Activated CD8-positive, alpha-beta memory T cell treated with anti-CD3 and anti-CD28 coated beads for 24 hours (primary cell): Measurements from ENCODE around the gene MPP2.
"Not testable (repeated sequence)": the region's sequence is repeated elsewhere in the genome, so short reads cannot be mapped to it uniquely, and the experiment has no call there.

Experiments used
- DNase-seq: peaks from one replicate; pipeline ENCODE4 v3.0.0-alpha.2; 2020

MPP2 gene, protein sequence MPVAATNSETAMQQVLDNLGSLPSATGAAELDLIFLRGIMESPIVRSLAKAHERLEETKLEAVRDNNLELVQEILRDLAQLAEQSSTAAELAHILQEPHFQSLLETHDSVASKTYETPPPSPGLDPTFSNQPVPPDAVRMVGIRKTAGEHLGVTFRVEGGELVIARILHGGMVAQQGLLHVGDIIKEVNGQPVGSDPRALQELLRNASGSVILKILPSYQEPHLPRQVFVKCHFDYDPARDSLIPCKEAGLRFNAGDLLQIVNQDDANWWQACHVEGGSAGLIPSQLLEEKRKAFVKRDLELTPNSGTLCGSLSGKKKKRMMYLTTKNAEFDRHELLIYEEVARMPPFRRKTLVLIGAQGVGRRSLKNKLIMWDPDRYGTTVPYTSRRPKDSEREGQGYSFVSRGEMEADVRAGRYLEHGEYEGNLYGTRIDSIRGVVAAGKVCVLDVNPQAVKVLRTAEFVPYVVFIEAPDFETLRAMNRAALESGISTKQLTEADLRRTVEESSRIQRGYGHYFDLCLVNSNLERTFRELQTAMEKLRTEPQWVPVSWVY

DNA sequence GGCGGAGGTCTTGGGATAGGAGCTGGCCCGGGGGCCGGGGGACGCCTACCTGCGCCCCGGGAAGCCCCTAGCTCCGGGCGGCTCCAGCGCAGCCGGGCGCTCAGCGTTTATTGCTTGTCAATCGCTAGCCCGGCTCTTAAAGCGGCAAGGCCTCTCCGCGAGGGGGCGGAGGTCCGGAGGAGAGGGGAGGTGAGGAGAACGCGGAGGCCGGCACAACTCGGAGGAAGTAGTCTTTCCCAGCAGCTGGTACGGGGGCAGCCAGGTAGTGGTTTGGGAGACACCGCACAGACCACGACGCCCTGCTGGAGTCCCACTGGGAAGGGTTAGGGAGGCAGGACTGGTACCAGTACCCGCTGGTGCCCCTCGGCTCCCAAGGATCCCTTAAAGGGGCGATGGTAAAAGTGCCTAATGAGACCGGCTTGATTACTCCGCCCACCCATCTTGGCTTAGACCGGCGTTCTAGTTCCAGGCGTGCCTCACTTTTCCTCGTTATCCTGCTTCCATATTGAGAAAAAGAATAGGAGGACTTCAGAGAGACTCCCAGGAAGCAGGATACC lies at the start of gene MPP2:
MPP2 (minus strand) TSS at position 112 of the 557 bp plus-strand sequence. CDS start 3,076 bp downstream, outside the sequence.
- DNase-seq: peak; percentile 84

DNA sequence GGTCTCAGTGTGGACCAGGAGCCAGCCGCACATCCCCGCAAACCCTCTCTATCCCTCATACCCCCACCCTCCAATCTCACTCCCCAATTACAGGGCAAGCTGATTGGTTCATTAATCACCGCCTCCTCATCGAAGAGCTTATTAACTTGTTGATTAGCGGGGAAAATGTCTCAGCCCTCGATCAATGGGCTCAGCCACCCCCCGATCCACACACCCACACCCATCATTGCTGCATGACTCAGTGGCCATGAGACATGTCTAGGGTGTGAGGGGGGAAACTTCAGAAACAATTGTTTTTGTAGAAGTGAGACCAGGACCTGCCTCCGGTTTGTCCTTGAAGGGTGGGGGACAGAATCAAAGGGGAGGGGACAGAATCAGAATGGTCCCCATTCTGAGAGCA lies 48.9 kb upstream of the MPP2 start:
- DNase-seq: no peak

DNA sequence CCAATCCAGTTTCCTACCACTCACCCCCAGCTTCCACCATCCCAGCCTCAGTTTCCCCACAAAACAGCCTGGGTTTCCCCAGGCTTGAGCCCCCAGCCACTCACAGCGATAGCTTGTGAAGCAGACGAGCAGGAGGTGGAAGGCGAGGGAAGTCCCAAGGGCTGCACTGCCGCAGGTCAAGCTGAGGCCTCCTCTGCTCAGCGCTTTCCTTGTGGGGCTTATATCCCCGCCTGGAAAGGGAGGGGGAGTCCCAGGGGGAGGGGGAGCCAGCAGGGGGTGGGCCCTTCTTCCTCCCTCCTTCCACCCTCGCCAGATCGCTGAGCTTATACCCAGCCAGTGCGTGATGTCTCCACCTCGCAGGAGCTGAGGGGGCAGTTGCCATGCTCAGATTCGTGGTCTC lies 46.4 kb upstream of the MPP2 start, which contains the start of gene PYY:
PYY (minus strand) TSS at position 195 of the 400 bp plus-strand sequence. CDS start 457 bp downstream, outside the sequence.
- DNase-seq: no peak

DNA sequence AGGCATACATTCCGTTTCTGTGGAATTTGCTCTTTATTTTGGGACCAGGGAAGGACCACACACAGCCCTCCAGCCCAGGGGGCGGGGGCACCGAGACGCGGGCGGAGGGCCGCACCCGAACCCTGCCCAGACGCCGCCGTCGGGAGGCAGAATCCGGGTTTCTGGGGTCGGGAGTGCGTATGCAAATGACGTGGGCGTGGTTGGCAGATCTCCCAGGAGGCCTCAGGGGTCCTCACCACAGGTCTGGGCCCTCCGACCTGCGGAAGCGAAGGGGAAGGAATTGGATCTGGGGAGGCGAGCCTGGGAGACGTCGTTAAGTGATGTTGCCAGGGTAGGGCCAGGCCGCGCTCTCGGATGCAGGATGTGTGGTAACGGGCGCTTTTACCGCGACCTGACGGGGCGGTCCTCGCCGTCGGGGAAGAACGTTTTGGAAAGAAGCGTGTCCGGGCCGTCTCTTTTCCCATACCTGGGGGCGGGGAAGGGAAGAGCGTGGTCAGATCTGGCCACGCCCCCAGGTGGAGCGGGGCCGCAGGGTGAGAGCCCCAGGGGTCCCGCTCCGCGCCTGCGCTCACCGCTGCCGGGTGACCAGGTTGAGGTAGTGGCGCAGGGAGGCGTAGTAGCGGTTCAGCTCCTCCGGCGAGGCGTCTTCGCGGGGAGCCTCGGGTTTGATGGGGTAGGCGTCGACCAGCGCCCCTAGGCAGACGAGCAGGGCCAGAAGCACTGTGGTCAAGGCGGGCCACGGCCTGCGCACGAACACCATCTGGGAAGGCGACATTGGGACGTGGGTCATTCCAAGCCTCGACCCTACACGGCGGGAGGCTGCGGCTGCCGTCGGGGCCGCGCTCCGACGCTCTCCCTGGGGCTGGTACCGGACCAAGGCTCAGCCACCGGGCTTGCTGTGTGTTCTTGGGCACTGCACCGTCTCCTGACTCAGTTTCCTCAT lies 45.7 kb upstream of the MPP2 start:
- DNase-seq: no peak

DNA sequence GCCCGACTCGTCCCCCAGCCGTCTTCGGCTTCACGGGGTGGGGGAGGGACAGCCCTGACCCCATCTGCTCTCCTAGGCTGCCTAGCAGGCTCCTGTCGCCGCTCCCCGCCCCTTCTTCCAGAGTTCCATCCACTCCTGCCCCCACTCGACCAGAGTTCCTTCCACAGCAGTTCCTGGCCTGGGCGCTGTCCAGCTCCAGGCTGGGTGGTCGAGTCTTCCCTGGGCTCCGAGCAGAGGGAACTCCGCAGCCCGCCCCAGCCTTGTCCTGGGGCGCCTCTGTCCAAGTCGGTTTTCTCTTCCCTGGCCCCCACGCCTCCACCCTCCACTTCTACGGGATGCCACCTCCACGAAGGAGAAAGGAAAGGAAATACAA lies 45.0 kb upstream of the MPP2 start:
- DNase-seq: no peak

DNA sequence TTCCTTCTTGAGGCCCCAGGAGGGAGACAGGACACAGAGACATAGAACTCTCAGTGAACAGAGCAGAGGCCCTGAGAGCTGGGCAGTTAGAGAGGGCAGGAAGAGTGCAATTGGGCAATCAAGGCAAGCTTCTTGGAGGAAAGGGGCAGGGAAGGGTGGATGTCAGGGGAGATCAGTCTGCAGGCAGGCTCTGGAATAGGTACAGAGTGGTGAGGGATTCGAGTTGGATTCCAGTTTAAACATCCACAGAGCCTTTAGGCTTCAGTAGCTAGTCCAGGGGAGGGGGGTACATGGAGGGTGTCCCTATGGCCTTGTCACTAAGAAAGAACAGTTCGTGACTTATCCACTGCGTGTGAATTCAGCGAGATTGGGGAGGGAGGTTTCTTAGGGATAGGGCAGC lies 44.4 kb upstream of the MPP2 start:
- no peak for DNase-seq

DNA sequence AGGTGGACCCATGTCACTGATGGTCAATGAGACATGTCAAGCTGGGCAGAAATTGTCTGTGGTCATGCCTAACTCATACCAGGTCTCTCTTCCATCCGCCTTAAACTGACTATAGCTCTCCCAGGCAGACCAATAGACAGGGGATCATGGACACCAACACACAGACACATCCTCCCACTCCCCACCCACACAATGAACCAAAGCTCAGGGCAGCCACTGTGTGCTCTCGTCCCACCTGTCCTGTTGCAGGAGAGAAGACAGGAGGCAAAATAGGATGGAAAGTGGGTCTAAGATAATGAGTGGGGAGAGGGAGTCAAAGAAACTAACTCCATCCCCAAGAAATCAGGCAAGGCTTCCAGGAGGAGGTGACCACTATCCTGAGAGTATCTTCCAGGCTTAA lies 43.2 kb upstream of the MPP2 start:
- no peak for DNase-seq

DNA sequence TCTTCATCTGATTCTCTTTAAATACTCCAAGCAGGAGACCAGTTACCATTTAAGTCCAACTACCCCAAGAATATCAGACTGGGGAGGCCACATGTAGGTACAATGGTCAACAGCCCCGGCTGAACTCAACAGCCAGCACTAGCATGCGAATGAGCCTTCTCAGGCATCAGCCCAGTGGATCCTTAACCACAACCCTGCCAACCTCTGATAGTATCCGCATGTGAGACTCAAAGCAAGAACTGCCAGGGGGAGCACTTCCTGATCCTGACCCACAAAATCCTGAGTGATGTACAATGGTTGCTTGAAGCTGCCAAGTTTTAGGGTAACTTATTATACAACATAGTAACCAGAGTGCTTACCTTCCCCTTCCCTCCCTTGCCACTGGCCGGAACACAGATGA lies 42.4 kb upstream of the MPP2 start:
- no peak for DNase-seq

DNA sequence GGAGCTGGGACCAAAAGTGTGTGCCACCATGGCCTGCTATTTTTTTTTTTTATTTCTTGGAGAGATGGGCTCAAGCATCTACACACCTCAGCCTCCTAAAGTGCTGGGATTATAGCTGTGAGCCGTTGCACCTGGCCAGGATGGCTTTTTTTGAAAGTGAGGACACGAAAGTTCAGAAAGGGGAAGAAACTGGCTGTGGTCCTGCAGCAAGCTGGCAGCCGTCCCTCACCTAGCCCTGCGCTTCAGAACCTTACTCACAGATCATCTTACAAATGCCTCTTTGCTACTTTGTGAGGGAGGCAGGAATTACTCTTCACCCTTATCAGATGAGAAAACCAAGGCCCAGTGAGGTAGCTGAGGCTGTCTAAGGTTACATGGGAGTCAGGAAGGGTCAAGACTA lies 39.4 kb upstream of the MPP2 start:
- no peak for DNase-seq

DNA sequence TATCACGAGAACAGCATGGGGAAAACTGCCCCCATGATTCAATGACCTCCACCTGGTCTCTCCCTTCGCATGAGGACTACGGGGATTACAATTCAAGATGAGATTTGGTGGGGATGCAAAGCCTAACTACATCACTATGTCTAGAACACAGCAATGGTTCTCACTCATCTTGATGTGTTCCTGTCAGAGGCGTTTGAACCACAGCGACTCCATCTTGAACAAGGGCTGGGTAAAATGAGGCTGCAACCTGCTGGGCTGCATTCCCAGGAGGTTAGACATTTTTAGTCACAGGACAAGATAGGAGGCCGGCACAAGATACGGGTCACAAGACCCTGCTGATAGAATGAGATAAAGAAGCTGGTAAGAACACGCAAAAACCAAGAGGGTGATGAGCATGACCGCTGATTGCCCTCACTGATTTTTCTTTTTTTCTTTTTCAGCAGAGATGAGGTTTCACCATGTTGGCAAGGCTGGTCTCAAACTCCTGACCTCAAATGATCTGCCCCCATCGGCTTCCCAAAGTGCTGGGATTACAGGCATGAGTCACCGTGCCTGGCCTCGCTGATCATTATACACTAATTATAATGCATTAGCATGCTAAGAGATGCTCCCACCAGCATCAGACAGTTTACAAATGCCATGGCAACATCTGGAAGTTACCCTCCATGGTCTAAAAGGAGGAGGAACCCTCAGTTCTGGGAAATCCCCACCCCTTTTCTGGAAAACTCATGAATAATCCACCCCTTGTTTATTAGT lies 37.9 kb upstream of the MPP2 start:
- DNase-seq: no peak

DNA sequence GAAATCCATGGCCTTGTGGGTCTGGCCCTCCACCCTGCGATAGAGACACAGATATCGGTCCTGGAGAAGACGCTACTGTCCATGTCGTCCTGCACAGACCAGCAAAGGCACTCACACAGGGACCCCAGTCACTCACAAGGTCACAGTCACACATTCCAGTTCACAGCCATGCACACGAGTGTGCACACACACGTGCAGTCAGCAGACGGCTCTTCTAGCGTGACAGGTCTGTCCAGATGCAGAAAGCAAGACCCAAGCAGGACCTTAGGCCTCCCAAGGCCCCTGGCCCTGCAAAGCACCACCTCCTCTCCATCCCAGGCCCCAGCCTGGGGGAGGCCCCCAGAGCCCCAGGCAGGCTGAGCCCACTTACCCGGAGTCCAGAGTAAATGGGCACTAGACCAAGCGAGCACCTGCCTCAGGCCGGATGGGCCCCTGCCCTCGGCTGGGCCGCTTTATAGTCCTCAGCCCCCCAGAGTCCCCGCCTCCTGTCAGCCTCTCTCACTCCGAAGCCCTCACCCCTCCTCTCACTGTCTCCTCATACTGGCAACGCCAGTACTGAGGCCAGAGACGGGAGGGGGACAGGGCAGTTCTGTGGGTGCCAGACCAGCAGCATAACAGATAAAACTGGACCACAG lies 34.8 kb upstream of the MPP2 start, which contains the start of gene PPY:
PPY (minus strand) TSS at position 426 of the 635 bp plus-strand sequence. CDS start 822 bp downstream, outside the sequence.
- DNase-seq: no peak

DNA sequence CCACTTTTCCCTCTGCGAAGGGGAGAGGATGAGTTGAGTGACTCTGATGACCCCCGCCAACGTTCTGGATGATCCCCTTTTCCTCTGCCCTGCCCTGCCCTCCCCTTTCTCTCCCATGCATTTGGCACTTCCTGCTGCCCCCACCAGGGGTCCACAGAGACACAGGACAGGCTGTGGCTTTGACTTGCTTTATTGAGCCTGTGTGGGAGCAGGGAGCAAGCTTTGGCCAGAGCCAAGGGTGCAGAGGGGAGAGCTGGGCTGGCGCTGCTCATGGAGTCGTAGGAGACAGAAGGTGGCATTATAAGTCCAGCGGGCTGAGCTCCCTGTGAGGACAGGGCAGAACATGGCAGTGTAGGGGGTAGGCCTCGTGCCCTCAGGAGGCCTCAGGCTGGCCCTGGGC lies 33.3 kb upstream of the MPP2 start:
- no peak for DNase-seq

DNA sequence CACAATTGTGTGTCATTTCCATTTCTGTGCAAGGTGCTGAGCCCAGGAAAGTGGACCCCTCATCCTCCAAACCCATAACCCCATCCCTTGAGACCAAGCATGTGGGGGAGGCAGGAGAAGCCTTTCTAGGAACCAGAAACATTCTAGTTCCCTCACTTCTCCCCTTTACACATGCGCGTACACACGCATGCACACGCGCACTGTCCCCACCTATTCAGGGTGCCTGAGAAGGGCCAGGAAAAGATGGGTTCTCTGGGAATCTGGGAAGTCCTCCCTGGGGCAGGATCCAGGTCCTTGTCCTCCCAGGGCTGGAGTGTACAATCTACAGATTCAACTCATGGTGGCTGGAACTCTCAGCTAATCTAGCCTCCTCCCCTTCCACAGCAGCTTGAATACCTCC lies 32.5 kb upstream of the MPP2 start:
- no peak for DNase-seq

DNA sequence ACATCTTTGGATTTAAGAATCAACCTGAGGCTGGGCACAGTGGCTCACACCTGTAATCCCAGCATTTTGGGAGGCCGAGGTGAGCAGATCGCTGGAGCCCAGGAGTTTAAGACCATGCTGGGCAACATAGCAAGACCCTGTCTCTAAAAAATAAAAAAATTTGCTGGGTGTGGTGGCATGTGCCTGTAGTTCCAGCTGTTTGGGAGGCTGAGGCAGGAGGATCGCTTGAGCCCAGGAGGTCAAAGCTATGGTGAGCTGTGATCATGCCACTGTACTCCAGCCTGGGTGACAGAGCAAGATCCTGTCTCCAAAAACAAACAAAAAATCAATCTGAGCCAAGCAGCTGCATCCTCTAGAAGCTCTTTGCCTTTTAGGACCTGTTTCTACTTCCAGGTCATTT lies 32.1 kb upstream of the MPP2 start:
- DNase-seq: not testable (repeated sequence)

DNA sequence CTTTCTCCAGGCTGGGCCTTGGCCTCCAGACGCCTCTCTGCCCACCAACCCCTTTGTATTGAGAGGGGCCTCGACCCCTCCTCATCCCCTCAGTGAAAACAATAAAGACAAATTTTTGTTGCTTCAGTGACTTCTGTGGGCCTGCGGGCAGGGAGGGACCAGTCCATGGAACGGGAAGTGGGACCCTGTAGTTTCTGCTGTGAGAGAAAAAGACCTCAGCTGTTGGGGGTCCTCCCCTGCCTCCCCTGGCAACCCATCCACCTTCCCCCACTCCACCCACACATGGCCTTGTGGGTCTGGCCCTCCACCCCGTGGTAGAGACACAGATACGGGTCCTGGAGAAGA lies 31.5 kb upstream of the MPP2 start:
- no peak for DNase-seq

DNA sequence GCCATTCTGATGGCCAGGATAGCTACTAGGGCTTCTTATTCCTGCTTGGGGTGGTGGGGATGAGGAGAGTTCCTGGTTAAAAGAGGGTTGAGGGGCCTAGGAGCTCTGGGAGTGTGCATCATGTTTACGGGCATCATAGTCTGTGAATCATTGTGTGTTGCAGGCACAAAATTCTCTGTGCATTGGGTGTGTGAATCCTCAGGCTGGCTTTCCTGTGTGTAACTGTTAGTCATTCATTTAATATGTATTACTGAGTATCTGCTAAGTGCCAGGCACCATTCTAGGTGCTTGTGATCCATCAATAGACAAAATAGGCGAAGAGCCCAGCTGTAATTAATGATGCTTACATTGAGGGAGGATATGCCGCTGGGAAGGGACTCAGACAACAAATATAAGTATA lies 29.1 kb upstream of the MPP2 start:
- DNase-seq: no peak

DNA sequence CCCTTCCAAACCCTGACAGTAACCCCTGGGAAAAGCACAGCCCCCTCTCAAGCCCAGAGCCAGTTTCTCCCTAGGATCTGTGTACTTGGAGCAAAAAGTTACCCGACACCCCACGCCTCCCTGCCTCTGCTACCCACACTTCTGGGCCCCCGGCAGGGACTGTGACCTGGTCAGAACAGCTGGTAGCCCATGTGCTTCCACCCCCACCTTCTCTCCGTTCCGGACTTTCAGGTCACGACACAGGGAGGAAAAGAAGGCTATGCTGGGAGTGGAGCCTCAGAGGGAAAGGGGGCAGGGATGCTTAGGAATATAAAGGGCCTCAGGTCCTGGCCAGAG lies 28.6 kb upstream of the MPP2 start:
- DNase-seq: no peak

DNA sequence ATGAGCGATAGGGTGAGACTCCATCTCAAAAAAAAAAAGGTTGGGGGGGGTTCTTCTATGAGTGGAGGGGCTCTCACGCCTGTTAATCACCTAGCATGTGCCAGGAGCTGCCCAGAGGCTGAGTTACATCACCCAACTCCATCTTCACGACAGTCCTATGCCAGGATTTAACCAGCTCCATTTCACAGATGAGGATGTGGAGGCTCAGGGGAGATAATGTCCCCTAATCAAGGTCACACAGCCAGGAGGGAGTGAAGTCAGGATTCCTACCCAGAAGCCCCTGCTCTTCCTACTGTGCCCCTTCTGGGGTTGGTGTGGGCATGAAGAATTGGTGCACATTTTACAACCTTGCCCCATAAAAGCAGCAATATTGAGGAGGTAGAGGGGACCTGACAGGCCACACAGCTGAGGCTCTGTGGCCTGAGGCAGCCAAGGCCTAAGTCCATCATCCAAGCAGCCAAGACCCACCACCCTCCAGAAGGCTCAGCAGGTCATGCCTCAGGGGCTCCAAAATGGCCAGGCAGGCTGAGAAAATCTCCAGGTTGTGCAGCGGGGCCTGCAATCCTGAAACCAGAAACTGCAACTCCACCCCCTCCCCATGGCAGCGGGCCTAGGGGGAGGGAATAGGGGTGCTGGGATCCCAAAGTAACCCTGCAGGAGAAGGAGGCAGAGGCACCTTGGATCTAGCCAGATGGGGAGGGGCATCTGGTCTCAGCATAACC lies 28.0 kb upstream of the MPP2 start:
- no peak for DNase-seq

DNA sequence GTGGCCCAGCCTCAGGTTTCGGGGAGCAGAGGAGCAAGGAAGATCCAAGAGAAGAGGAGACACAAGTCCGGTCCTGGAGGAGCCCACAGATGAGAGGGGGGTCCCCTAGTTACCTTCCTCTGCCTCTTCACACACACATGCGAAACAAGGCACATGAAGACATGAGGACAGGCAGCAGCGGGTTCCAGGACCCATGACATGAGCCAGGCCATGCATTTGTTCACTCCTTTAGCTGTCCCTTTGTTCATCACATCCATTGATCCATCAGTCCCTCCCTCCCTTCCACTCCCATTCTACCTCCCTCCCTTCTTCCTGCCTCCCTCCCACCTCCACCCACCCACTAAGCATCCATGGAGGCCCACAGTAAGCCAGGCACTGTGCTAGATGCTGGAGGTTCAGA lies 25.6 kb upstream of the MPP2 start:
- DNase-seq: no peak

DNA sequence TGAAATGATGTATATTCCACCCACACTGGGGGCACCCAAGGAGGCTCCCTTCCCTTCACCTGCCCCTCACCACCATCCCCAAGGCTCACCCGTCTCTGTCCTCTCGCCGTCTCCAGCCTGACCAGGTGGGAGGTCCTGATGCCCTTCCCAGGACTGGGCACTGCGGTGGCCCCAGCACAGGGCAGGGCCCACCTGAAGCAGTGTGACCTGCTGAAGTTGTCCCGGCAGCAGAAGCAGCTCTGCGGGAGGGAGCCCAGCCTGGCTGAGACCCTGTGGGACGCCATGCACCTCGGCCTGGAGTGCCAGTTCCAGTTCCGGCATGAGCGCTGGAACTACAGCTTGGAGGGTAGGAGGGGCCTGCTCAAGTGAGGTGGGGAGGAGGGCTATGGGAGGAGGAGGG lies 25.0 kb upstream of the MPP2 start:
- no peak for DNase-seq

DNA sequence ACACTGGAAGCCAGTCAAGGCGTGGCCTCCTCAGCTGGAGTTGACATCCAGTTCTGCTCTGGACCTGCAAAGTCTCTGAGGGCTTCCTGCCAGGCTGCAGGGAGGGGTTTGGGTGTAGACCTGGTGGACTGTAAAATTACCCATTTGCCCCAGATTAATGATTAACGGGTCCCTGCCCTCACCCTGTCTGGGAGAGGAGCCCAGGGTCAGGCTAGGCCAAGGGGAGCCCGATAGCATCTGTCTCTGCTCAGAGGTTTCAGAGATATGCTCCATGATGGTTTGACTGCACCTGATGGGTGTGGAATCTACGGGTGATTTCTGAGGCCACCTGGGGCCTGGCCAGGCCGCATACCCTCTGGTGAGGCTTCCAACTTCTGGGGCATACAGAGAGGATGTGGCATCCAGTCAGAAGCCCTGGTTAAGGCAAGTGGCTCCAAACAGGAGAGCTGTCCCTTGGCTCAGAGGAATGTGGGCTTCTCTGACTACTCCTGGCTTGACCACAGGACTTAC lies 23.8 kb upstream of the MPP2 start:
- no peak for DNase-seq
